Measurements from ENCODE around the gene SOX8.
"Not testable (repeated sequence)": the region's sequence is repeated elsewhere in the genome, so short reads cannot be mapped to it uniquely, and the experiment has no call there.

The SOX8 gene

DNA sequence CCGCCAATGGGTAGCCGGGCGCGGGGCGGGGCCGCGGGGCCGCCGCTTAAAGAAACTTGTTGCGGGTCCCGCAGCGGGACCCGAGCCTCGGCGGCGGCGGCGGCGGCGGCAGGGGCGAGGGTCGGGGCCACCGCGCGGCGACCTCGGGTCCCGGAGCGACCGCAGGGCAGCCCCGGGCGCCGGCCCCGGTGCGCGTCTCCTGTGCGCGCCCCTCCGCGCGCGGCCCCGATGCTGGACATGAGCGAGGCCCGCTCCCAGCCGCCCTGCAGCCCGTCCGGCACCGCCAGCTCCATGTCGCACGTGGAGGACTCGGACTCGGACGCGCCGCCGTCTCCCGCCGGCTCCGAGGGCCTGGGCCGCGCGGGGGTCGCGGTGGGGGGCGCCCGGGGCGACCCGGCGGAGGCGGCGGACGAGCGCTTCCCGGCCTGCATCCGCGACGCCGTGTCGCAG is at the start of gene SOX8:
Gene SOX8 (plus strand): TSS at position 76 of the 450 bp plus-strand sequence. CDS start 153 bp downstream, at position 229.
- no peak for DNase-seq

DNA sequence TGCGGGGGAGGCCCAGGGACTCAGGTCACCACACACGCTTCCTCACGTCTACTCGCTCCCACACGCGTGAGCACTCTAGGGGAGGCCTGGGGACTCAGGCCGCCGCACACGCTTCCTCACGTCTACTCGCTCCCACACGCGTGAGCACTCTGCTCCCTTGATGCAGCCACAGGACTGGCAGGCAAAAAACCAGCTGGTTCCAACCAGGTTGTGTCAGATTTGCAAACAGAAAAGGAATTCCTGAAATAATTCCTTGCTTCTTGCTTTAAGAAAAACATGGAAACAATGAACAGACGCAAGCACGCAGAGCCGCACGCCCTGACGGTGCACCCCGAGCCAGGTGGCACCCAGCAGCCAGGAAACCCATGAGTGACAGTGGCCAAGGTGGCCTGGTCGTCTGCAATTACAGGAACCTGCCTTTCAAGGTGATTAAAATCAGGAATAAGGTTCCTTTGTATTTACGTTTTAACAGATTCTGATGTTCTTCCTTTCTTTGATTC is 48.7 kb upstream of the SOX8 start:
- DNase-seq: no peak

DNA sequence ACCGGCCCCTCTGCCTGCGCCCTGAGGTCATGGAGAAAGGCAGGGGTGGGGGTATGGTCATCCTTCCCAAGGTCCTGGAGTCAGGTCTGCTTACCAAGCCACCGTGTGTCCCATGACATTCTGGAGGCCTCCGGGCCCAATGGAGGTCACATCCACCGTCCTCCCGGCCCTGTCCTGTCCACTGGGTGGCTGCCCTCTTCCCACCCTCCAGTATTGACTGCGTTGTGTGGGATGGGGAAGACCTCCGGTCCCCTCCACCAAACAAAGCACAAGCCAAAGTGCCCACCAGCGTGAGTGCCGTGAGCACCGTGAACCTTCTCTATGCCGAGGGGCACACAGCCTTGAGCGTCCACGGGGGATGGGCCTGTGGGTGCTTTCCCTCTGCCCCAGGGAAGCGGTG is 48.0 kb upstream of the SOX8 start:
- no peak for DNase-seq

DNA sequence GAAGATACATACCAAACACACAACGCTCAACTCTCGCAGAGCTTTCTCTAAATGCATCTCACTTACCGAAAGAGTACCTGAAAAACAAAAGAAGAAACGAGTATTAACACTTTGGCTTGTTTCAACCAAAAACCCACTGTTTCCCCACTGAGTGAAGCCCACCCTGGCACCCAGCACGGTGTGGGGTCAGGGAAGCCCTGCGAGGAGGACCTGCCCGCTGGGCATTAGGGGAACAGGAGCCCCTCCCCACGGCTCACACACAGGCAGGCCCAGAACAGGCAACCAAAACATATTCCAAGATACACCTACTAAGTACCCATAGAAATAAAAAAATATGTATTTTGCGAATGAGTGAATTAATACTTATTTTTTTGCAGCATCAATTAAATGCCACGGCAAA is 47.4 kb upstream of the SOX8 start:
- no peak for DNase-seq

DNA sequence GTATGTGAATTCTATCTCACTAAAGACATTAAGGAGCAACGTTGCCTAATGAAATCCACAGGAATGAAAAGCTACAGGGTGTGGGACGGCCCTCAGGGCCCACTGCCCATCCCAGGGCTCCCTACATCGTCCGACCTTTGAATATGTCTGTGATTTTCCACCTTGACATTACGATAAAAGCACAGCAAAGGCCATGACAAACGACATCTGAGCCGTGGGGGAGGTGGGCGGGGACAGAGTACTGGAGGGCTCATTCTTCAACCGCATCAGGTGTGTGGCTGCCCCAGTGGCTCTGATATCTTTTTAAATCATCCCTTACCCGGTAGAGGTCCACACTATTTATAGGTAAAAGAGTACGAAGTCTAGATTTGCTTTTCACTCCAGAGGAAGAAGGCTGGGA is 45.9 kb upstream of the SOX8 start:
- no peak for DNase-seq

DNA sequence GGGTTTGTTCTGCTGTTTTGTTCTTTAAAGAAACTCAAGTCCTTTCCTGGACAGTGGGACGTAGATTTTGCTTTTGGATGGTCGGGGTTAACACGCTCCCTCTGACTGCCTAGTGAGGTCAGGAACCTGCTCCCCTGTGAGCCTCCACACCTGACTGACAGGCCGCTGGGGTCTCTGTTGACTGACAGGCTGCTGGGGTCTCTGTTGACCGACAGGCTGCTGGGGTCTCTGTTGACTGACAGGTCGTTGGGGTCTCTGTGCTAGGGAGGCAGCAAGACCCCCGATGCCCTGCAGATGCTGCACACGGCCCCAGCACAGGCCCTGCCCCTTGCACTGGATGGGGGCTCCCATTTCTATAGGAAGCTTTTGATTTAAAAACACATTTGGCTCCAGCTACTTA is 44.3 kb upstream of the SOX8 start:
- DNase-seq: no peak

DNA sequence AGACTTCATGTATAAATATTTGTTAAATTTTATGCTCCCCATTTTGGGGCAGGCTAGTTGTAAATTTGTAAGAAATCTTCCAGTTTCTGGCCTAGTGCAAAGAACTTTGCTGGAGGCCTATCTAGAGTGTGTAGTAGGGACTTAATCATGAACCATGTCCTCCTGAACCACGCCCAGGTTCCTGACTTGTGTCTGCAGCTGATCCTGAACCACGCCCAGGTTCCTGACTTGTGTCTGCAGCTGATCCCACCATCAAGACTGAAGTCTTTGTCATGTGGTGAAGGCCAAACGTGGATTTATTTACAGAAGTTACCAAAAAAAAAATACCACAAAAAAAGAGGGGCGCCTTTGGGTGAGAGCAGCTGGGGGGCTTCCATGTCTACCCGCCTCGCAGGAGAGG is 43.8 kb upstream of the SOX8 start:
- DNase-seq: no peak

DNA sequence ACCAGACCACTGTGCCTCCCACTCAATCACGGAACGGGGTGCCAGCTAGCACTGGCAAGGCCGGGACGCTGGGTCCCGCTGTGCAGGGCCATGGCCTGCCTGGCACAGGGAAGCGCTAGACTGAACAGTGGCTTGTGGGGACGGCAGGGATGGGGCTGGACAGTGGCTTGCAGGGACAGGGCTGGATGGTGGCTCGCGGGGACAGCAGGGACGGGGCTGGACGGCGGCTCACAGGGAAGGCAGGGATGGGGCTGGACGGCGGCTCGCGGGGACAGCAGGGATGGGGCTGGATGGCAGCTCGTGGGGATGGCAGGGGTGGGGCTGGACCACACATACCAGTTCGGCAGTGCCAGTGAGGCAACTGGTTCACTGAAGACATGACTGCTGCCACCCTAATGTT is 43.4 kb upstream of the SOX8 start:
- no peak for DNase-seq

DNA sequence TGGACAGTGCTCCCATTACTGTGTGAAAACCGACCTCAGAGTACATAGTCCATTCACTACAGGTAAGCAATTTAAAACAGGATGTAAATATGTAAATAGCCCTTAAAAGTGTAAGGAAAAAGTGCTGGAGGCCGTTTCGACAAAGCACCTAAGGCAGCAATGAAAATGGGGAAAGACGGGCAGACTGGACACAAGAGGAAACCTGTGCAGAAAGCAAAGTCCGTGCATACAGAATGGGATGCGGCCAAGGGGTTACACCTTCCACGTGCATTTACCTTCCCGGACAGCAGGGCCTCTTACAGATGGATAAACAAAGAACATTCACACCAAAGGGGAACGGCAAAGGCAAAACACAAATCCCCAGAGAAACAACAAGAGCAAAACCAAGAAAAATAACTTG is 42.8 kb upstream of the SOX8 start:
- DNase-seq: no peak

DNA sequence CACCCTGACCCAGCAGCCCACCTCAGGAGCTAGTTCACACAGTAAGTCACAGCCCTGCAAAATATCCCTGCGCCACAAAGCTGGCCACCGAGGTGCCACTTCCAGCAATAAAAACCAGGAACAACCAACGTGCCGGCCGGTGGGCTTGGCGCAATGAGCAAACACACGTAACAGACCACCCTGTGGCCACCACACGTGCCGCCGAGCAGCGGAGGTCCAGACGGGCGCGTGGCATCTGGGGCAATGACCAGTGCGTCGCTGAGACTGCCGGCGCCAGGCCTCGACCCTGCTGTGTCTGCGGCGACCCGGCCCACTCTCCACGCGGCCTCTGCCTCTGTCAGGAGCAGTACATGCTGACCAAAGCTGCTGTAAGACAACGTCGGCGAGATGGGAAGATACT is 42.3 kb upstream of the SOX8 start:
- DNase-seq: no peak

DNA sequence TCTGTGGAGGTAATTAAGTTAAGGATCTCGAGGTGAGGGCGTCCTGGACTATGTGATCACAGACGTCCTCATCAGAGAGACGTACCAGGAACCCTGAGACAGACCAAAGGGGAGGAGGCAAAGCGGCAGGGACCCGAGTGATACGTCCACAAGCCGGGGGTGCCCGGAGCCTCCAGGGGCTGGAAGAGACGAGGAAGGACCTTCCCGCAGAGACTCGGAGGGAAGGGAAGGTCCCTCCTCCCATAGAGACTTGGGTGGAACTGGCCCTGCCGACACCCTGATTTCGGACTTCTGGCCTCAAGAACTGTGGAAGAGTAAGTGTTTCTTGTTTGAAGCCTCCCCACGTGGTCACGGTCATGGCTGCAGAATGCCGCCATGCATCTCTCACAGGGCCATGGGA is 41.6 kb upstream of the SOX8 start:
- no peak for DNase-seq

DNA sequence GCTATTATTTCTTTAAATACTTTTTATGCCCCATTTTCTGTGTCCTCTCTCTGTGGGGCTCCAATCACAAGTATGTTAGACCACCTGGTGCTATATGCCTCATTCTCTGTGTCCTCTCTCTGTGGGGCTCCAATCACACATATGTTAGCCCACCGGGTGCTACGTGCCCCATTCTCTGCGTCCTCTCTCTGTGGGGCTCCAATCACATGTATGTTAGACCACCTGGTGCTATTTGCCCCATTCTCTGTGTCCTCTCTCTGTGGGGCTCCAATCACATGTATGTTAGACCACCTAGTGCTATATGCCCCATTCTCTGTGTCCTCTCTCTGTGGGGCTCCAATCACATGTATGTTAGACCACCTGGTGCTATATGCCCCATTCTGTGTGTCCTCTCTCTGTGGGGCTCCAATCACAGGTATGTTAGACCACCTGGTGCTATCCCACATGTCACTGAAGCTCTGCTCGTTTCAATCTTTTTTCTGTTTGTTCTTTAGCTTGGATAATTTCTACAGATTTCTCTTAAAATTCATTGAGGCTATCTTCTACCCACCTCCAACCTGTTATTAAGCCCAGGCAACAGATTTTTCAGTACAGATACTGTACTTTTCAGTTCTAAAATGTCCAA is 39.0 kb upstream of the SOX8 start:
- DNase-seq: no peak

DNA sequence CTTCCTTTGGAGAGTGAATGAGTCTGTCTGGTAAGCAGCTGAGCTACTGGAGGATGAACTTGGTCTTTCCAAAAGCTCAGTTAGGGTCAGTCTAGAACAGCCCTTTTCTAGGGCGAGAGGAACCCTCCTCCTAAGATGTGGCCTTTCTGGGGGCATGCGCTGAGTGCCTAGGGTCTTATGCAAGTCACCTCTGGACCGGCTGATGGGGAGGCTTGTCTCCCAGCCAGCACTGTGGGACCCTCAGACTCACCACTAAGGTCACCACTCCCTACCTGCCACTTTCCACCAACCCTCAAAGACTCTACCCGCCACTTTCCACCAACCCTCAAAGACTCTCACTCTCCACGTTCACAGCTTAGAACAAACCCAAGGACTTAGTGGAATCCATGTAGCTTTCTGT is 37.6 kb upstream of the SOX8 start:
- no peak for DNase-seq

DNA sequence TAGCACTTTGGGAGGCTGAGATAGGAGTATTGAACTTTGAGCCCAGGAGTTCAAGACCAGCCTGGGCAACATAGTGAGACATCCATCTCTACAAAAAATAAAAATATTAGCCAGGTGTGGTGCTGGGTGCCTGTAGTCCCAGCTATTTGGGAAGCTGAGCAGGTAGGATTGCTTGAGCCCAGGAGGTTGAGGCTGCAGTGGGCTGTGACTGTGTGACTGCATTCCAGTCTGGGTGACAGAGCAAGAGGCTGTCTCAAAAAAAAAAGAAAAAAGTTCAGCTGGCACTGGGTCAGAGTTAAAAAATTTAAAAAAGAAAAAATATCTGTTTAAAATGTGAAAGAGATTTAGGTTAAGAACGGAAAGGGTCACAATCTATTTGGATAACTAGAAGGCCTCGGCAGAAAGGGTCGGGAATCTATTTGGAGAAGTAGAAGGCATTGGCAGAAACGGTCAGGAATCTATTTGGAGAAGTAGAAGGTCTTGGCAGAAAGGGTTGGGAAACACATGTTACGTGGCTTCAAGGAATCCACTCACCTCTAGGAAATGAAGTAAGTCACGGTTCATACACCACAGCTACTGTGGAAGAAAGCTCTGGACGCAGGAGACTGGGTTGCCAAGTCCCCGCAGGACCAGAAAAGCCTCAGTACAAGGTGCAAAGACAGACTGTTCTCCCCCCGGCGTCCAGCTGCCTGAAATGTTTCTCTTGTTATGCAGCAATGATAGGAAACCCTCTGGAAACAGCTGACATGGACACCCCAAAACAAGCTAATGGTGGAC is 36.1 kb upstream of the SOX8 start:
- no peak for DNase-seq

DNA sequence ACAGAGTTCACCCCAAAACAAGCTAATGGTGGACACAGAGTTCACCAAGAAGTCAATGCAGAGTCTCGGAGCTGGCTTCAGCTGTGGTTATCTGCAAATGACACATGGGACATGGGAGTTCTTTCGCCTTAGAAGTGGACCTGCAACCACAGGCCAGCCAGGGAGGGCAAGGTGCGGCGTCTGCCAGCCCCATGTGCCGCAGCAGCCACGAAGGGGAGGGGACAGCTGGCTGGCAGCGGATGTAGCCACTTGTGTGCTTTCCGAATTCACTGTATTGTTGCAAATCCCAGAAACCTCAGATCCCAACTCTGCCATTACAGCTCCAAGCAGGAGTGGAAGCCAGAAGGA is 35.5 kb upstream of the SOX8 start:
- no peak for DNase-seq

DNA sequence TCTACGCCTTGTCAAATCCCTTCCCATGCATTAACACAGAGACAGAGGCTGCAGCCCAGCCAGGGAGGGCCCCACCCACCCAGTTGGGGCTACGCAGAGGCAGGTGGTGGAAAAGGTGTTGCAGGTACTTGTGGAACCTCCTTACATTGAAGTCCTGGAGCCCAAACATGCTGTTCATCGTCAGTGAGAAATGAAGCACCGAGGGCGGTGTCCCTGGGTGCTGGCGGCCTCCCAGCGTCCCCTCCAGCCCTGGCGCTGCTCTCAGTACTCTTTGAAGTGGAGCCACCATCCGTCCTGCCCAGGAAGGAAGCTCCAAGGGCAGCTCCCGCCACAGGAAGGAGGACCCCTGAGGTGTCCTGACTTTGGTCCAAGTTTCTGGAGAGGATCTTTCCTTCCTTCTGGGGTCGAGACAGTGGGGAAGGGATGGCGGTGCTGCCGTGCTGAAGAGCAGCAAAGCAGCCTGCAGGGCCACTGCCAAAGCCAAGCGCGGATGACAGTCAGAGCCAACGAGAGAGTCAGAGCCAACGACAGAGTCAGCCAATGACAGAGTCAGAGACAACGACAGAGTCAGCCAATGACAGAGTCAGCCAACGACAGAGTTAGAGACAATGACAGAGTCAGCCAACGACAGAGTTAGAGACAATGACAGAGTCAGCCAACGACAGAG is 34.2 kb upstream of the SOX8 start:
- no peak for DNase-seq

DNA sequence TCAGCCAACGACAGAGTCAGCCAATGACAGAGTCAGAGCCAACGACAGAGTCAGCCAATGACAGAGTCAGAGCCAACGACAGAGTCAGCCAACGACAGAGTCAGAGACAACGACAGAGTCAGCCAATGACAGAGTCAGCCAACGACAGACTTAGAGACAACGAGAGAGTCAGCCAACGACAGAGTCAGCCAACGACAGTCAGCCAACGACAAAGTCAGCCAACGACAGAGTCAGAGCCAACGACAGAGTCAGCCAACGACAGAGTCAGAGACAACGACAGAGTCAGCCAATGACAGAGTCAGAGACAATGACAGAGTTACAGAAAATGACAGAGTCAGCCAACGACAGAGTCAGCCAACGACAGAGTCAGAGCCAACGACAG is 33.7 kb upstream of the SOX8 start:
- not testable (repeated sequence) for DNase-seq

DNA sequence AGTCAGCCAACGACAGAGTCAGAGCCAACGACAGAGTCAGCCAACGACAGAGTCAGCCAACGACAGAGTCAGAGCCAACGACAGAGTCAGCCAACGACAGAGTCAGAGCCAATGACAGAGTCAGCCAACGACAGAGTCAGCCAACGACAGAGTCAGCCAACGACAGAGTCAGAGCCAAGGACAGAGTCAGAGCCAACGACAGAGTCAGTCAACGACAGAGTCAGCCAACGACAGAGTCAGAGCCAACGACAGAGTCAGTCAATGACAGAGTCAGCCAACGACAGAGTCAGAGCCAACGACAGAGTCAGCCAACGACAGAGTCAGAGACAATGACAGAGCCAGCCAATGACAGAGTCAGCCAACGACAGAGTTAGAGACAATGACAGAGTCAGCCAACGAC is 32.8 kb upstream of the SOX8 start:
- DNase-seq: not testable (repeated sequence)

DNA sequence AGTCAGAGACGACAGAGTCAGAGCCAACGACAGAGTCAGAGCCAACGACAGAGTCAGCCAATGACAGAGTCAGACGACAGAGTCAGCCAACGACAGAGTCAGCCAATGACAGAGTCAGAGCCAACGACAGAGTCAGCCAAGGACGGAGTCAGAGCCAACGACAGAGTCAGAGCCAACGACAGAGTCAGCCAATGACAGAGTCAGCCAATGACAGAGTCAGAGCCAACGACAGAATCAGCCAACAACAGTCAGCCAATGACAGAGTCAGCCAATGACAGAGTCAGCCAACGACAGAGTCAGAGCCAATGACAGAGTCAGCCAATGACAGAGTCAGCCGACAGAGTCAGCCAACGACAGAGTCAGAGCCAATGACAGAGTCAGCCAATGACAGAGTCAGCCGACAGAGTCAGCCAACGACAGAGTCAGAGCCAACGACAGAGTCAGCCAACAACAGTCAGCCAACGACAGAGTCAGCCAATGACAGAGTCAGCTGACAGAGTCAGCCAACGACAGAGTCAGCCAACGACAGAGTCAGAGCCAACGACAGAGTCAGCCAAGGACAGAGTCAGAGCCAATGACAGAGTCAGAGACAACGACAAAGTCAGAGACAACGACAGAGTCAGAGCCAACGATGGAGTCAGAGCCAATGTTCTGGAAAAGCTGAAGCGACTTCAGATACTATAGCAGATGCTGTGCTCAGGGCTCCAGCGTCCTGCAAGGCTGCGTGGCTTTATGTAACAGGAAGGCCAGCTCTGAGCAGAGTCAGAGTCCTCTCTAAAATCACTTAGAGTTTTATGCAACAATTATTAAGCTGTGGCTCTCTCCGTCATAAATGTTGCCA is 30.6 kb upstream of the SOX8 start:
- not testable (repeated sequence) for DNase-seq

DNA sequence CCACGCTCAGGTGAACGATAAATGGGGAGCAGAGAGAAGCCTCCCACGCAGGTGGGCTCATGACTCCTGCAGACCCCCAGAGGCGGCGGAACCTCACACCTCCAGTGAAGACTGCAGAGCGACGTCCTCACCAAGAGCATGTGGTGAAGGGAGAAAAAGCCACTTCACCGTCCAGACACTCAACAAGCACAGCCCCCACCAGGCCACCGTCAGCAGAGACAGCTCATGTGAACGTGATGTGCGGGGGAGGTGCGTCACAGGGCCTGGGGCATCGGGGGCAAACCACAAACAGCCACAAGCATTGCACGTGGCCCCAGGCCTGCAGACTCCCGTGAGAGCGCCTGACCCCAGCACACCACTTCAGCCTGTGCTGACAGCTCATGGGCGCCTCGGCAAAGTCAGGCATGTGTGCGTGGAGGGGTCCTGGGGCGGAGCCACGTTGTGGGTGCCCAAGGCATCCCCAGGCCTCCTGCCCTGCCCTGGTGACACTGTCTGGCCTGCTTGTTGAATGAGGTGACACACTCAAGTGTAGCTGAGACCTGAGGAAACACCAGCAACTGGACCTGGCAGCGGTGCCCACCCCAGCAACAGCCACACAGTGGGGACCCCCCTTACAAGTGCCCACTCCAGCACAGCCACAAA is 29.8 kb upstream of the SOX8 start:
- DNase-seq: no peak

DNA sequence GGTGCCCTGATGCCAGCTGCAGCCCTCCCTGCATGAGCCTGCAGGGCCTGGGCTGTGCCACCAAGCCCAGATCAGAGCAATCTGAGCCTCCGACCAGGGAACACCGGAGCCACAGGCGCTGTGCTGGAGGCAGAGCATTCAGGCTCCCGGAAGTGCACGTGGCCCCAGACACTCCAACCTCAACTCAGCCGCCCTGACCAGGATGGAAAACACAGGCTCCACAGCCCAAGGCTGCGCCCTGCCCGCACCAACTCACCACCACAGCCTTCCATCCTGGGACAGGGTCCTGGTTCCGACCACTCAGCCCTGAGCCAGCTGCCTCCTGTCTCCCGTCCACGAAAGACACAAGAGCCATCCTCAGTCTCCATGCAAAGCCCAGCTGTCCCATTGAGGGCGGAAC is 29.2 kb upstream of the SOX8 start:
- no peak for DNase-seq

DNA sequence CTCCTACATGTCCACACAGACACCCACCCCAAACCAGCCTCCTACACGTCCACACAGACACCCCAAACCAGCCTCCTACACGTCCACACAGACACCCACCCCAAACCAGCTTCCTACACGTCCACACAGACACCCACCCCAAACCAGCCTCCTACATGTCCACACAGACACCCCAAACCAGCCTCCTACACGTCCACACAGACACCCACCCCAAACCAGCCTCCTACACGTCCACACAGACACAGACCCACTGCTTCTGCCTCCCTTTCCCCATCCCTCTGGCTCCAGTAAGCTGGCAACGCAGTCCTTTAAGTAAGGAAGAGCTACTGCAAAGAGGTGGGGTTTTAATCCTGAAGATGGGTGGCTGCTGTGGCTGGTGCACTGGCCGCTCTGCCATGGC is 27.8 kb upstream of the SOX8 start:
- DNase-seq: not testable (repeated sequence)

DNA sequence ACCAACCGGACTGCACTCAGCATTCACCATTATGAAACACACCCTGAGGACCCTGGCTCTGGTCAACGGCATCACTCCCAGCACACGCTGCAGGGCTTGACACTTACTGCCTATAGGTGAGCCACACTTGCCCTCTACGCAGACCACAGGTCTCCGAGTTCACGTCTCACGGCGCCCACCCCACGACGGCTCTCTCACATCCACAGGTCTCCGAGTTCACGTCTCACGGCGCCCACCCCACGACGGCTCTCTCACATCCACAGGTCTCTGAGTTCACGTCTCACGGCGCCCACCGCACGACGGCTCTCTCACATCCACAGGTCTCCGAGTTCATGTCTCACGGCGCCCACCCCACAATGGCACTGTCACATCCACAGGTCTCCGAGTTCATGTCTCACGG is 25.8 kb upstream of the SOX8 start:
- DNase-seq: not testable (repeated sequence)
